Stimulated activated naive CD4-positive, alpha-beta T cell (primary cell): ENCODE data around the gene DOCK7.
"Not testable (repeated sequence)": the region's sequence is repeated elsewhere in the genome, so short reads cannot be mapped to it uniquely, and the experiment has no call there.

ENCODE experiments used
- DNase-seq, 6 experiments: peaks; one replicate each; lab custom pipeline; 2025; lab: John Stamatoyannopoulos, UW

DOCK7 gene

GRCh38 chr1:62687903-62688686, at the start of gene DOCK7:
Gene DOCK7 (minus strand): TSS chr1:62688386. CDS start chr1:62688264, 122 bp downstream.
- DNase-seq, result peak; percentile 20 to 65 (median 42)

GRCh38 chr1:62735491-62736171, 47.4 kb upstream of the DOCK7 start:
- DNase-seq, result no peak

GRCh38 chr1:62732331-62732730, 44.1 kb upstream of the DOCK7 start:
- DNase-seq, result no peak

GRCh38 chr1:62728963-62729362, 40.8 kb upstream of the DOCK7 start:
- no peak for DNase-seq

- DNase-seq, result no peak
Observed at GRCh38 chr1:62727656-62728407, 39.6 kb upstream of the DOCK7 start.

- DNase-seq, result no peak
Observed at GRCh38 chr1:62726011-62726442, 37.8 kb upstream of the DOCK7 start.

- no peak for DNase-seq
Observed at GRCh38 chr1:62725255-62725654, 37.1 kb upstream of the DOCK7 start.

GRCh38 chr1:62724430-62724829, 36.2 kb upstream of the DOCK7 start:
- no peak for DNase-seq

GRCh38 chr1:62723883-62724282, 35.7 kb upstream of the DOCK7 start:
- no peak for DNase-seq

- DNase-seq, result no peak
Observed at GRCh38 chr1:62722796-62723195, 34.6 kb upstream of the DOCK7 start.

- no peak for DNase-seq
Observed at GRCh38 chr1:62720946-62721554, 32.9 kb upstream of the DOCK7 start.

GRCh38 chr1:62718400-62718799, 30.2 kb upstream of the DOCK7 start:
- DNase-seq, result not testable (repeated sequence)

- DNase-seq, result no peak
Observed at GRCh38 chr1:62717483-62717882, 29.3 kb upstream of the DOCK7 start.

- DNase-seq, result no peak
Observed at GRCh38 chr1:62716397-62716796, 28.2 kb upstream of the DOCK7 start.

GRCh38 chr1:62712336-62713243, 24.4 kb upstream of the DOCK7 start:
- no peak for DNase-seq

GRCh38 chr1:62707744-62708120, 19.5 kb upstream of the DOCK7 start:
- no peak for DNase-seq

GRCh38 chr1:62706985-62707743, 19.0 kb upstream of the DOCK7 start:
- DNase-seq, result no peak

GRCh38 chr1:62698161-62698560, 10.0 kb upstream of the DOCK7 start:
- DNase-seq, result not testable (repeated sequence)

- not testable (repeated sequence) for DNase-seq
Observed at GRCh38 chr1:62694479-62694878, 6.3 kb upstream of the DOCK7 start.

- DNase-seq, result no peak
Observed at GRCh38 chr1:62693123-62693522, 4.9 kb upstream of the DOCK7 start.
